Spleen (tissue), 11 donors: ENCODE data around the gene SESN2. TPM values are rescaled to one million over a fixed set of nuclear protein-coding genes. Genes with fewer than 3 reads are reported as not detected.

Experiments used
- DNase-seq: peaks from one replicate; pipeline ENCODE4 v3.0.0-alpha.2; 2020
- H3K27ac ChIP-seq, 8 donors: fragments of 200-600 bp; sonication (generic) in 7 of 8; 1 replicate in 4 of 8; 2 replicates in 4 of 8; pipeline versions ENCODE4 v1.5.0 to v1.8.0; 2016 to 2021; ENCODE audit warnings: inconsistent platforms in 4 of 8, mild to moderate bottlenecking in 4 of 8, moderate library complexity in 1 of 8
- H3K27me3 ChIP-seq, 7 donors: fragments of 200-600 bp; sonication (generic) in 6 of 7; replicated peaks in 1 of 7; 1 replicate in 4 of 7; 2 replicates in 3 of 7; pipeline versions ENCODE4 v1.5.0 to v1.8.0; 2016 to 2021; ENCODE audit warnings: inconsistent platforms in 3 of 7, mild to moderate bottlenecking in 1 of 7
- H3K36me3 ChIP-seq, 6 donors: fragments of 200-600 bp; sonication (generic) in 5 of 6; 1 replicate in 4 of 6; 2 replicates in 2 of 6; pipeline versions ENCODE4 v1.5.0 to v1.8.0; 2016 to 2021; ENCODE audit warnings: inconsistent platforms in 2 of 6
- H3K4me1 ChIP-seq, 6 donors: fragments of 200-600 bp; sonication (generic) in 5 of 6; 1 replicate in 3 of 6; 2 replicates in 3 of 6; pipeline versions ENCODE4 v1.5.0 to v1.8.0; 2016 to 2021; ENCODE audit warnings: inconsistent platforms in 3 of 6
- H3K4me3 ChIP-seq, 8 donors: fragments of 200-600 bp; sonication (generic) in 7 of 8; 1 replicate in 4 of 8; 2 replicates in 4 of 8; pipeline versions ENCODE4 v1.5.0 to v1.8.0; 2016 to 2021; ENCODE audit warnings: inconsistent platforms in 4 of 8, mild to moderate bottlenecking in 4 of 8, moderate library complexity in 2 of 8
- H3K9me3 ChIP-seq, 8 donors: fragments of 200-600 bp; sonication (generic) in 7 of 8; 1 replicate in 4 of 8; 2 replicates in 4 of 8; pipeline versions ENCODE4 v1.5.0 to v1.8.0; 2016 to 2021; ENCODE audit warnings: inconsistent platforms in 4 of 8
- CTCF ChIP-seq, 11 experiments: fragments of 200-600 bp in 7 of 11; fragments of 450-650 bp in 4 of 11; sonication (generic) in 4 of 11; IDR thresholded peaks in 8 of 11; conservative IDR thresholded peaks in 3 of 11; 1 replicate in 7 of 11; 2 replicates in 4 of 11; pipeline versions ENCODE4 v1.4.0 to v1.8.0; 2016 to 2021; ENCODE audit warnings: antibody characterized with exemption in 11 of 11, inconsistent platforms in 4 of 11, mild to moderate bottlenecking in 1 of 11
- POLR2A ChIP-seq, 3 donors: fragments of 450-650 bp; IDR thresholded peaks; one replicate each; pipeline ENCODE4 v1.5.1; 2017; ENCODE audit warnings: antibody characterized with exemption in 3 of 3, mild to moderate bottlenecking in 1 of 3
- POLR2AphosphoS5 ChIP-seq, 3 donors: sonication (generic); formaldehyde crosslinking; IDR thresholded peaks; one replicate each; pipeline ENCODE4 v1.5.1; 2017; ENCODE audit warnings: antibody characterized with exemption in 3 of 3
- WGBS, 5 donors: extraction: QIAGEN DNeasy Blood & Tissue Kit in 3 of 5; methylation state at CpG; one replicate each; pipeline versions ENCODE4 v1.1.5 to v1.1.7; 2013 to 2018; 5-methylcytosine and 5-hydroxymethylcytosine counted together
- intact Hi-C: fragments of 100-400 bp; cut with DNase I; formaldehyde crosslinking; loops from one replicate; pipeline ENCODE4 v1.15.0; 2023; ENCODE audit warnings: low total_unique reads
- polyA plus RNA-seq, 3 donors: library from polyadenylated mRNA; stranded (reverse); fragments of 200-250 nt; gene quantifications; one replicate each; pipeline ENCODE4 v1.2.1, GENCODE V29; 2013
- total RNA-seq, 7 donors: library from RNA; depleted of rRNA in 3 of 7; stranded (reverse); fragments of >200 nt in 3 of 7; fragmentation: NEBNext Ultra II Directional in 4 of 7; extraction: Animal tissue kit (Norgen Biotek cat#: 25700) in 4 of 7; gene quantifications; one replicate each; pipeline versions ENCODE4 v1.1.0 to v1.2.1, GENCODE V29; 2016 to 2021
- donor health status: healthy with polysubstance abuse.
- donor health status: DM: no; HTN: no; CAD: no; lungs with moderate emphysema.
- donor health status: DM: no; HTN: no; CAD: no.
- donor health status: Bipolar disorder and iron deficiency.
- donor health status: healthy.
- donor health status: DM: no; HTN: no; CAD: no.
- donor health status: DM: yes; HTN: yes; CAD: no.

SESN2 gene
- total and polyA plus RNA-seq, 10 donors, result 2.4 to 16.7 (median 8.2) TPM

GRCh38 chr1:28257736-28258135, 1.6 kb upstream of the SESN2 start:
- H3K9me3 ChIP-seq, result no peaks in the 10 kb centered on the region
- intact Hi-C loops, result loop anchor here (10.0 kb wide), 1 partner anchor 107 kb away; the partner anchor contains the start of gene PHACTR4

GRCh38 chr1:28258628-28259251, 578 bp upstream of the SESN2 start:
- peaks cover 17 to 73% (median 31%) of the 10 kb centered on the region in 6 donors for H3K4me1 ChIP-seq
- DNase-seq, result no peak
- no peaks in the 10 kb centered on the region for H3K36me3 ChIP-seq
- 10 to 27% (median 14%) methylated on average over 12 of the region's 12 CpGs for WGBS, 5 donors
- H3K4me3 ChIP-seq, result peak overlapping the region in 7 of 8 donors; percentile 85 to 100 (median 96)
- TF ChIP-seq POLR2AphosphoS5 (IDR thresholded peaks at IDR 0.05) (no peak), CTCF (IDR thresholded peaks at IDR 0.05 in 8 of 11, conservative IDR thresholded peaks at IDR 0.05 in 3 of 11) (no peak), POLR2A (IDR thresholded peaks at IDR 0.05) (peak in 1 of 3 donors; percentile 19)
- intact Hi-C loops, result loop anchor here (10.0 kb wide), 1 partner anchor 106 kb away; the partner anchor contains the start of gene PHACTR4
- no peaks in the 10 kb centered on the region for H3K9me3 ChIP-seq
- H3K27me3 ChIP-seq, result peaks cover 0 to 5% (median 0%) of the 10 kb centered on the region in 7 donors
- peak overlapping the region in 7 of 8 donors; percentile 69 to 94 (median 87) for H3K27ac ChIP-seq

More at GRCh38 chr1:28257736-28258135, 1.6 kb upstream of the SESN2 start:
- Histone ChIP-seq H3K36me3 (no peaks in the 10 kb centered on the region), H3K4me1 (peaks cover 17 to 64% (median 31%) of the 10 kb centered on the region in 6 donors), H3K27ac (no peak overlapping the region), H3K27me3 (peaks cover 0 to 5% (median 0%) of the 10 kb centered on the region in 7 donors), H3K4me3 (no peak overlapping the region)
- 96 to 99% (median 98%) methylated on average over 4 of the region's 4 CpGs for WGBS, 5 donors
- TF ChIP-seq CTCF (IDR thresholded peaks at IDR 0.05 in 8 of 11, conservative IDR thresholded peaks at IDR 0.05 in 3 of 11) (no peak), POLR2A (IDR thresholded peaks at IDR 0.05) (no peak), POLR2AphosphoS5 (IDR thresholded peaks at IDR 0.05) (no peak)
- DNase-seq, result no peak

- DNase-seq, result peak; percentile 89
- Histone ChIP-seq H3K4me1 (peaks cover 17 to 85% (median 33%) of the 10 kb centered on the region in 6 donors), H3K27ac (peak overlapping the region; percentile 68 to 94 (median 86)), H3K9me3 (no peaks in the 10 kb centered on the region), H3K4me3 (peak overlapping the region; percentile 85 to 100 (median 97)), H3K36me3 (no peaks in the 10 kb centered on the region), H3K27me3 (peaks cover 0 to 5% (median 0%) of the 10 kb centered on the region in 7 donors)
- TF ChIP-seq POLR2A (IDR thresholded peaks at IDR 0.05) (no peak), CTCF (IDR thresholded peaks at IDR 0.05 in 8 of 11, conservative IDR thresholded peaks at IDR 0.05 in 3 of 11) (no peak), POLR2AphosphoS5 (IDR thresholded peaks at IDR 0.05) (peak in 2 of 3 donors; percentile 41 to 45)
- intact Hi-C loops, result loop anchor here (10.0 kb wide), 2 partner anchors 65 to 105 kb away; partner anchors contain the start of genes MED18 and PHACTR4
- WGBS, 5 donors, result 2 to 15% (median 4%) methylated on average over 20 to 66 of the region's 66 CpGs
These were observed 850 bp downstream of the SESN2 start for GRCh38 chr1:28259934-28260802.
